K562 (cell line): ENCODE measurements around the gene HFE. TPM values are rescaled to one million over a fixed set of nuclear protein-coding genes. Genes with fewer than 3 reads are reported as not detected.

Experiments used
- BHLHE40 ChIP-seq: IDR thresholded peaks from 2 replicates; pipeline ENCODE4 v1.6.1; 2011; ENCODE audit warnings: low read length, improper control_type of control experiment
- CHD1 ChIP-seq: fragments of 200-600 bp; sonication (generic); IDR thresholded peaks from one replicate; pipeline ENCODE4 v1.6.1; 2012; ENCODE audit warnings: mild to moderate bottlenecking, moderate library complexity, low read length, inconsistent platforms
- DPF2 ChIP-seq: fragments of 450-650 bp; IDR thresholded peaks from 2 replicates; pipeline ENCODE4 v1.6.1; 2016
- HEY1 ChIP-seq: fragments of 250-450 bp; sonication (Bioruptor Pico); IDR thresholded peaks from 2 replicates; pipeline ENCODE4 v1.5.0; 2020; ENCODE audit warnings: mild to moderate bottlenecking, moderate library complexity, borderline replicate concordance
- HLTF ChIP-seq: fragments of 450-650 bp; IDR thresholded peaks from 2 replicates; pipeline ENCODE4 v1.6.1; 2016
- IFI16 ChIP-seq: fragments of 250-450 bp; sonication (Bioruptor Pico); IDR thresholded peaks from 2 replicates; pipeline ENCODE4 v2.1.2; 2022; ENCODE audit warnings: mild to moderate bottlenecking, inconsistent platforms
- MCM2 ChIP-seq: fragments of 450-650 bp; IDR thresholded peaks from 2 replicates; pipeline ENCODE4 v1.6.1; 2017; ENCODE audit warnings: low read depth, mild to moderate bottlenecking
- NFYB ChIP-seq: IDR thresholded peaks from 2 replicates; pipeline ENCODE4 v1.6.1; 2011; ENCODE audit warnings: mild to moderate bottlenecking, moderate library complexity; ENCODE audit not compliant: insufficient read length; ENCODE audit errors: extremely low read depth
- STAT6 ChIP-seq: sonication (generic); formaldehyde crosslinking; IDR thresholded peaks from 2 replicates; pipeline ENCODE4 v1.8.1; 2023; ENCODE audit warnings: mild to moderate bottlenecking, missing genetic modification reagents
- ZBTB7A ChIP-seq: IDR thresholded peaks from 2 replicates; pipeline ENCODE4 v1.6.1; 2011; ENCODE audit warnings: low read depth, mild to moderate bottlenecking, low read length, moderate library complexity, borderline replicate concordance; ENCODE audit not compliant: control insufficient read depth
- polyA plus RNA-seq, 8 experiments: library from polyadenylated mRNA; depleted of rRNA in 4 of 8; stranded (reverse) in 5 of 8; unstranded in 3 of 8; fragments of >200 nt; fragmentation: Nextera tagmentation in 2 of 8; fragmentation: Illumina TruSeq in 1 of 8; extraction: Ambion mirVana in 2 of 8; extraction: Trizol in 1 of 8; gene quantifications; 2 replicates each; pipeline versions ENCODE4 v1.2.1 to v1.2.3, GENCODE V29; 2011 to 2014; ENCODE audit warnings: inconsistent platforms in 1 of 8, missing spikeins in 1 of 8
- total RNA-seq, 7 experiments: library from RNA; depleted of rRNA in 6 of 7; stranded (reverse); fragments of >200 nt in 6 of 7; fragmentation: Illumina TruSeq in 2 of 7; extraction: Trizol in 2 of 7; gene quantifications; 2 replicates each; pipeline versions ENCODE4 v1.2.1 to v1.2.3, GENCODE V29; 2011 to 2021; ENCODE audit warnings: low replicate concordance in 1 of 7

The HFE gene
- total and polyA plus RNA-seq, 9 of the 15 experiments (the other 6 are each of a cell fraction or from before 2014, with no cell fraction given), result 0.14 to 1.2 (median 0.76) TPM

- no peak for TF ChIP-seq STAT6
- TF ChIP-seq IFI16, result no peak
- no peak for TF ChIP-seq MCM2
- peak; percentile 18 for TF ChIP-seq NFYB
- no peak for TF ChIP-seq HEY1
- no peak for TF ChIP-seq DPF2
- TF ChIP-seq CHD1, result no peak
- no peak for TF ChIP-seq HLTF
- TF ChIP-seq ZBTB7A, result no peak
- no peak for TF ChIP-seq BHLHE40
Observed at GRCh38 chr6:26045065-26045927, 41.9 kb upstream of the HFE start (continued).
